Choroid plexus epithelial cell (primary cell): ENCODE data around the gene CMPK2.
A peak's percentile ranks its signal among the peaks of the same experiment; 100 is the strongest.

Experiments used
- DNase-seq: peaks from one replicate; pipeline ENCODE4 v3.0.0-alpha.2; 2010; ENCODE audit warnings: low read depth
- H3K4me3 ChIP-seq: 2 replicates; pipeline ENCODE4 v1.5.1; 2011; ENCODE audit warnings: low read depth, mild to moderate bottlenecking, control low read depth, low read length, moderate library complexity
- CTCF ChIP-seq: conservative IDR thresholded peaks from 2 replicates; pipeline ENCODE4 v1.5.1; 2011; ENCODE audit warnings: low read depth, mild to moderate bottlenecking, control low read depth, inconsistent platforms, low read length, moderate library complexity

The CMPK2 gene

GRCh38 chr2:6879011-6879410 is 13.3 kb upstream of the CMPK2 start:
- no peak overlapping the region for H3K4me3 ChIP-seq
- TF ChIP-seq CTCF = no peak

GRCh38 chr2:6878549-6878948 is 12.8 kb upstream of the CMPK2 start:
- DNase-seq = no peak
- no peak for TF ChIP-seq CTCF
- H3K4me3 ChIP-seq = no peak overlapping the region

More at GRCh38 chr2:6879011-6879410, 13.3 kb upstream of the CMPK2 start:
- DNase-seq = peak; percentile 13

- peak; percentile 79 for DNase-seq
- TF ChIP-seq CTCF = peak; percentile 2
Measured at GRCh38 chr2:6877402-6878304, 11.9 kb upstream of the CMPK2 start, which contains the start of gene RSAD2. Gene RSAD2, plus strand, starts transcription at chr2:6877777. Its CDS starts 24 bp downstream, at chr2:6877801.

GRCh38 chr2:6876309-6876708 is 10.6 kb upstream of the CMPK2 start:
- DNase-seq = no peak
- TF ChIP-seq CTCF = no peak
- H3K4me3 ChIP-seq = no peak overlapping the region

More at GRCh38 chr2:6877402-6878304, 11.9 kb upstream of the CMPK2 start, which contains the start of gene RSAD2:
- H3K4me3 ChIP-seq = peak within 1 kb of the TSS; percentile 26

GRCh38 chr2:6874032-6874431 is 8.3 kb upstream of the CMPK2 start:
- no peak for TF ChIP-seq CTCF
- H3K4me3 ChIP-seq = no peak overlapping the region
- no peak for DNase-seq

GRCh38 chr2:6872394-6872793 is 6.7 kb upstream of the CMPK2 start:
- TF ChIP-seq CTCF = no peak
- no peak overlapping the region for H3K4me3 ChIP-seq
- no peak for DNase-seq
